Adipose tissue (tissue), 3 donors: ENCODE measurements around the gene CYP2A13. TPM values are rescaled to one million over a fixed set of nuclear protein-coding genes. Genes with fewer than 3 reads are reported as not detected.
"Not testable (repeated sequence)": the region's sequence is repeated elsewhere in the genome, so short reads cannot be mapped to it uniquely, and the experiment has no call there.

Experiments used
- H3K27ac ChIP-seq: one replicate; pipeline ENCODE4 v1.5.1; 2013; ENCODE audit warnings: low read depth, low read length
- WGBS, 3 donors: extraction: QIAGEN DNeasy Blood & Tissue Kit; methylation state at CpG; one replicate each; pipeline ENCODE4 v1.1.7; 2013; 5-methylcytosine and 5-hydroxymethylcytosine counted together
- polyA plus RNA-seq, 3 donors: library from polyadenylated mRNA; stranded (reverse); fragments of 200-250 nt; gene quantifications; one replicate each; pipeline ENCODE4 v1.2.3, GENCODE V29; 2013
- donor health status: healthy with polysubstance abuse.
- donor health status: Bipolar disorder and iron deficiency.
- donor health status: healthy.

Gene CYP2A13, protein sequence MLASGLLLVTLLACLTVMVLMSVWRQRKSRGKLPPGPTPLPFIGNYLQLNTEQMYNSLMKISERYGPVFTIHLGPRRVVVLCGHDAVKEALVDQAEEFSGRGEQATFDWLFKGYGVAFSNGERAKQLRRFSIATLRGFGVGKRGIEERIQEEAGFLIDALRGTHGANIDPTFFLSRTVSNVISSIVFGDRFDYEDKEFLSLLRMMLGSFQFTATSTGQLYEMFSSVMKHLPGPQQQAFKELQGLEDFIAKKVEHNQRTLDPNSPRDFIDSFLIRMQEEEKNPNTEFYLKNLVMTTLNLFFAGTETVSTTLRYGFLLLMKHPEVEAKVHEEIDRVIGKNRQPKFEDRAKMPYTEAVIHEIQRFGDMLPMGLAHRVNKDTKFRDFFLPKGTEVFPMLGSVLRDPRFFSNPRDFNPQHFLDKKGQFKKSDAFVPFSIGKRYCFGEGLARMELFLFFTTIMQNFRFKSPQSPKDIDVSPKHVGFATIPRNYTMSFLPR
- polyA plus RNA-seq = not detected

DNA sequence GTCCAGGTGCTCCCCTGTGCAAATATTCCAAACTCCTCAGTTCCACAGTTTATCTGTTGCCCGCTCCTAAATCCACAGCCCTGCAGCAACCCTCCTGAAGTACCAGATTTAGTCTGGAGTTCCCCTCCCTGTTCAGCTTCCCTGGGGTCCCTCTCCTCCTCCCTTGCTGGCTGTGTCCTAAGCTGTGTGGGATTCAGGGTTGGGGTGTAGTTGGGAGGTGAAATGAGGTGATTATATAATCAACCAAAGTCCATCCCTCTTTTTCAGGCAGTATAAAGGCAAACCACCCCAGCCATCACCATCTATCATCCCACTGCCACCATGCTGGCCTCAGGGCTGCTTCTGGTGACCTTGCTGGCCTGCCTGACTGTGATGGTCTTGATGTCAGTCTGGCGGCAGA, at the start of gene CYP2A13:
TSS of gene CYP2A13 (plus strand) at position 301 of the 400 bp plus-strand sequence. CDS start at position 322, 21 bp downstream.
- no peak within 1 kb of the TSS for H3K27ac ChIP-seq
- 62 to 73% (median 72%) methylated on average over 2 of the region's 2 CpGs for WGBS, 3 donors

DNA sequence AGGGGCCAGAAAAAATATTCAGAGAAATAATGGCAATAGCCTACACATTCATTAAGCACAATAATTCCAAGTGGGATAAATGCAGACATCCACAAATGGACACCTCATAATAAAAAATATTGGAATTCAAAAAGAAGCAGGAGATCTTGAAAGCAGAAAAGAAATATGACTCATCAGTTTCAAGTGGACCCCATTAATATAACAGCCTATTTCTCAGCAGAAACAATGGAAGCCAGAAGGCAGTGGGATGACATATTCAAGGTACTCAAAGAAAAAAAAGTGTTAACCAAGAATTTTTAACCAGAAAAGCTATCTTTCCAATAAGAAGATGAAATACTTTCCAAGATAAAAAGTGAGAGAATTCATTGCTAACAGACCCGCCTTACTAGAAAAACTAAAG, 48.4 kb upstream of the CYP2A13 start:
- WGBS, 3 donors = 86 to 92% (median 90%) methylated on average over 1 of the region's 1 CpG

DNA sequence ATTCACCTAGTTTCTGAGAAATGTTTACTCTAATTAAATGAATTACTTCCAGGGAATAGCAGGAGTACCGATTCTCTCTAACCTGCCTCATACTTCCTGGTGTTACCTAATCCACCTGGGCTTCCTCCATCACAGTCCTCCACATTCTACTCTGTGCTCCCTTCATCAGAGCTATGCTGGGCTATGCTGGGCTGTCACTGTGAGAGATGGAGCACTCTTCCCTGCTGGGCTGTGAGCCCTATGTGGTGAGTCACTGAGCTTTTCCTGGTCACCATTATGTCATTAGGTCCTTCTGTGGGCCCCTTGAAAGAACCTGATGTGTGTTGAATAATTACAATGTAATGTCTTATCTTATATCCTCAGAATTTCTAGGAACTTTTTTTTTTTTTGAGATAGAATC, 43.2 kb upstream of the CYP2A13 start:
- H3K27ac ChIP-seq = not testable (repeated sequence)
- WGBS, 3 donors = 31 to 71% (median 67%) methylated on average over 1 of the region's 1 CpG

More for the DNA sequence above, 48.4 kb upstream of the CYP2A13 start:
- H3K27ac ChIP-seq = no peak overlapping the region

DNA sequence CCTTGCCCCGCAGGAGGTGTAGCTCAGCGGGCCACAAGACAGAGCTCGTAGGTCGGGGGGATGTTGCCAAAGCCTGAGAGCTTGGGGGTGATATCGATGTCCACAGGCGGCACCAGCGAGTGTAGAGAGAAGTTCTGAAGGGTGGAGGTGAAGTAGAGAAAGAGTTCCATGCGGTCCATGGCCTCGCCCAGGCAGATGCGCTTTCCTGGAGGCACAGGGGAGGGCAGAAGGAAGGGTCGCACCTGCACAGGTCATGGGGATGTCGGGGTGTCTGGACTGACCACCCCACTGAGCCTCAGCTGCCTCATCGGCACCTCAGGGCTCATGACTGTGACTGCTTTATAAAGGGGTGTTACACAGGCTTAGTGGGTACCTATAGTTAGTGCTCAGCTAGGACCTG, 37.8 kb upstream of the CYP2A13 start:
- H3K27ac ChIP-seq = no peak overlapping the region
- 79 to 89% (median 81%) methylated on average over 13 of the region's 13 CpGs for WGBS, 3 donors

DNA sequence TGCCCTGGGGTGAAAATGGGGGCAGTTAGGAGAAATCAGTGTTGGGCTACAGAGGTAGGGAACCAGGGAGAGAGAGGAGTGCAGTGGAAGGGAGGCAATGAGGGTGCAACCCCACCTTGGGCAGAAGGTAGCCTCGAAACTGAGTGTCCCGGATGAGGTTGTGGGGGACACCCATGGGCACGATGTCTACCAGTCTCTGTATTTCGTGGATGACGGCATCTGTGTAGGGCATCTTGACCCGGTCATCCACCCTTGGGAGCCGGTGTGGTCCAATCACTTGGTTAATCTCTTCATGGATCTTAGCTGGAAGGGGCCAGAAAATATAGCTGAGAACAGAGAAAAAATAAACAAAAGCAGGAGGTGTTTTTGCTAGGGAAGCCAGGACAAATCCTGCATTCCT, 36.1 kb upstream of the CYP2A13 start:
- 81 to 84% (median 82%) methylated on average over 7 of the region's 7 CpGs for WGBS, 3 donors
- H3K27ac ChIP-seq = not testable (repeated sequence)

DNA sequence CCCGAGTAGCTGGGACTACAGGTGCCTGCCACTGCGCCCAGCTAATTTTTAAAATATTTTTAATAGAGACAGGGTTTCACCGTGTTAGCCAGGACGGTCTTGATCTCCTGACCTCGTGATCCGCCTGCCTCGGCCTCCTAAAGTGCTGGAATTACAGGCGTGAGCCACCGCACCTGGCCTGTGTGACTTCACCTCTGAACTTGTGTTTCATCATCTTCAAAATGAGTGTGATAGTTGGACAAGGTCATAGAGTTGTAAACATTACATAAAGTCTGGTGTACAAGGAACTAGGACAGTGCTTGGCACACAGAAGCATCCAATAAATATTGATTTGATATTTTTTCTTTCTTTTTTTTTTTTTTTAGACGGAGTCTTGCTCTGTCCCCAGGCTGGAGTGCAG, 34.9 kb upstream of the CYP2A13 start:
- WGBS, 3 donors = 59 to 78% (median 76%) methylated on average over 9 to 10 of the region's 10 CpGs
- H3K27ac ChIP-seq = not testable (repeated sequence)

DNA sequence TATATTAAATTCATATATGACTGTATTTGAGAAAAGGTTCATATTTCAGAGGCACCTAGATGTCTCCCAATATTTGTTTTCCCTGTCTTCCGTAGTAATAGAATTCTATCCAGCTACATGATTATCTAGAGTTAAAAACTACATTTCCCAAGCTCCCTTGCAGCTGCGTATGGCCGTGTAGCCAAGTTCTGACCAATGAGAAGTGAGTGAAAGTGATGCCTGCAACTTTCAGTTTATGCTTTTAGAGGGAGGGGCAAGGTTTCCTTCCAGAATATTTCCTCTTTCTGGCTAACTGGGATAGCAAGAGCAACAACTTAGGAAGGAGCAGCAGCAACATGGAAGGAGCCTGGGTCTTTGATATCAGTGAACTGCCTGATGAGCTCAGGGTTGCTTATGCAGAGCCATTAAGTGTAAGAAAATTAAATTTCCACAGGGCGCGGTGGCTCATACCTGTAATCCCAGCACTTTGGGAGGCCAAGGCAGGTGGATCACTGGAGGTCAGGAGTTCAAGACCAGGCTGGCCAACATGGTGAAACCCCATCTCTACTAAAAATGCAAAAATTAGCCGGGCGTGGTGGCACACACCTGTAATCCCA, 23.2 kb upstream of the CYP2A13 start:
- 57 to 63% (median 62%) methylated on average over 7 of the region's 7 CpGs for WGBS, 3 donors

DNA sequence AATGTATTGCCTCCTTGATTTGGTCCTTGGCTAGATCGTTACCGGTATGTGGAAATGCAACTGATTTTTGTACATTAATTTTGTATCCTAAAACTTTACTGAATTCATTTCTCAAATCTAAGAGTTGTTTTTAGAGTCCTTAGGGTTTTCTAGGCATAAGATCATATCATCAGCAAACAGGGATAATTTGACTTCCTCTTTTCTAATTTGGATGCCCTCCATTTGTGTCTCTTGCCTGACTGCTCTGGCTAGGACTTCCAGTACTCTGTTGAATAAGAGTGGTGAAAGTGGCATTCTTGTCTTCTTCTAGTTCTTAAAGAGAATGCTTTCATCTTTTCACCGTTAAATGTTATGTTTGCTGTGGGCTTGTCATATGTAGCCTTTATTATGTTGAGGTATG, 12.0 kb upstream of the CYP2A13 start:
- 85 to 89% (median 88%) methylated on average over 3 of the region's 3 CpGs for WGBS, 3 donors
- no peak overlapping the region for H3K27ac ChIP-seq

More for the DNA sequence above, 23.2 kb upstream of the CYP2A13 start:
- no peak overlapping the region for H3K27ac ChIP-seq

DNA sequence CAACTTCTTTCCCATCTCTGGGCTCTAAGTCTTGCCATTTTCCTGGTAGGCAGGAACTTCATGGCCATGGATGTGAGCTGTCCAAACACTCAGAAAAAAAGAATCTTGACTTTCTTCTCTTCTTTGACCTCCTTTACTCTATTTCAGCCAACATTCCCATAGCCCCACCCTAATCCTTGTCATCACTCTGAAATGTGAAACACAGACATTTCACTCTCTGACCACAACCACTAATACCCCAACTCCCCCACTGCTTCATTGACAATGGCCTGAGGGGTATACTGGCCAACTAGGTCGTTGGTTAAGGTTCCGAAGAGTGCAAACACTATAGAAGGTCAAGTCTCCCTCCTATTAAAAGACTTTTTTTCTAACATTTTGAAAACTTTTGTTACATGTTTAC, 4.7 kb upstream of the CYP2A13 start:
- 66 to 70% (median 67%) methylated on average over 2 of the region's 2 CpGs for WGBS, 3 donors
- H3K27ac ChIP-seq = no peak overlapping the region

DNA sequence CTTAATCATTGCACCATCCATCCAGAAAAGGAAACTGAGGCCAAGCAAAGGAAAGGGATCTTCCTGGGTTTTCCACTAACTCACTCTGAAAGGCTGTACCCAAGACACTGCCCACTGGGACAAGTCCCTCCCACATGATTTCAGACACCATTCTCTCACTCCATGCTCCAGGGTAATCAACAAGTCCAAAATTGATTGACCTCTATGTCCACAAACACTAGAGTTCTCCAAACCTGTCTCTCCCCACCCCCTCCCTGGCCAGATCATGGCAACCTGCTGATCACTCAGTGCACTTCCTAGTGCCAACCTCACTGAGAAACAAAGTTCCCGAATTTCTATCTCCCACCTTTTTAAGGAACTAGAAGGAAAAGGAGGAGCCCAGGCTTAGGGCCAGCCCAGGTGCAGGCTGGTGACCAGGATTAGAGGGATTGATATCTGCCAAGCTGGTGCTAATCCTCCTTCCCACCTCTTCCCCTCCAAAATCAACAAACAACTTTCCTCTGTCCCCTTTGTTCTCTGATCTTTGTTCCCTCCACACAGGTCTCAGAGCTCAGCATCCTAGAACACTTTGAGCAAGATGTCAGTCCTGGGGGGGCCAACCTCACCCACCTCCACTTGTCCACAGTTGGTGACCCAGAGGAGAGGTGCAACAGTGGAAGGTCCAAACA, 2.4 kb upstream of the CYP2A13 start:
- WGBS, 3 donors = 36 to 76% (median 38%) methylated on average over 1 of the region's 1 CpG
- H3K27ac ChIP-seq = no peak overlapping the region

DNA sequence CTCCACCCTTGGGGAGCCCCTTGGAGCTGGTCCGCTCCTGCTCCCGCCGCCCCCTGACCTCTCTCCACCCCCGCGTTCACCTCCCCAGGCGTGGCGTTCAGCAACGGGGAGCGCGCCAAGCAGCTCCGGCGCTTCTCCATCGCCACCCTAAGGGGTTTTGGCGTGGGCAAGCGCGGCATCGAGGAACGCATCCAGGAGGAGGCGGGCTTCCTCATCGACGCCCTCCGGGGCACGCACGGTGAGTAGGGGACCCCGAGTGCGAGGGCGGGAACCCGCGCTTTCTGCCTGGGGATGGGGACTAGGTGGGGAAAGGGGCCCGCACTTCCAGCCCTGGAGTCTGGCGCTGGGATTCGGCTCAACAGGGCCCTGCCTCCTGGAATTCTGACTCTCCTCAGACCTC, 1.7 kb downstream of the CYP2A13 start:
- WGBS, 3 donors = 2 to 3% (median 3%) methylated on average over 23 to 32 of the region's 32 CpGs
- no peak overlapping the region for H3K27ac ChIP-seq

DNA sequence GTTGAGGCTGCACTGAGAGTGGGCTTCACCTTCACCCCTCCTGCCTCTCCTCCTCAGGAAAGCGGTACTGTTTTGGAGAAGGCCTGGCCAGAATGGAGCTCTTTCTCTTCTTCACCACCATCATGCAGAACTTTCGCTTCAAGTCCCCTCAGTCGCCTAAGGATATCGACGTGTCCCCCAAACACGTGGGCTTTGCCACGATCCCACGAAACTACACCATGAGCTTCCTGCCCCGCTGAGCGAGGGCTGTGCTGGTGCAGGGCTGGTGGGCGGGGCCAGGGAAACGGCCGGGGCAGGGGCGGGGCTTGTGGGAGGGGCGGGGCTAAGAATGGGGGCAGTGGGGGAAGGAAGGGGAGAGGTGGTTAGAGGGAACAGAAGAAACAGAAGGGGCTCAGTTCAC, 7.5 kb downstream of the CYP2A13 start:
- no peak overlapping the region for H3K27ac ChIP-seq
- WGBS, 3 donors = 53 to 57% (median 56%) methylated on average over 15 of the region's 15 CpGs

DNA sequence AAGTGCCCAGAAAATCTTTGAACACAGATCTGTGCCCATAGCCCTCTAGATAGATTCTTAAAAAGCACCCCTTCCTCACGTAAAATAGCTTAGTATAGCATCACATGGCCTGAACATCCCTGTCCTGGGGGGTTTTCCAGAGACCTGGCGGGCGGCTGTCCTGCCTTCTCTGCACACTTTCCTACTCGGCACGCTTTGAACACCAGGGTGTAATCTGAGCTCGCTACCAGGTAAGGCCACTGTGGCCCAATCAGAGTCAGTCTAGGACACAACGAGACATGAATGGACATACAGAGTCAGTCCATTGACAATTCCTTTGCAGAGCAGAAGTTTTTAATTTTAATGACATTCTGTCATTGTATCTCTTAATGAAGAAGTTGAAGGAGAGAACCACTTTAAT, 8.1 kb downstream of the CYP2A13 start:
- 68 to 82% (median 75%) methylated on average over 7 of the region's 7 CpGs for WGBS, 3 donors
- H3K27ac ChIP-seq = no peak overlapping the region

DNA sequence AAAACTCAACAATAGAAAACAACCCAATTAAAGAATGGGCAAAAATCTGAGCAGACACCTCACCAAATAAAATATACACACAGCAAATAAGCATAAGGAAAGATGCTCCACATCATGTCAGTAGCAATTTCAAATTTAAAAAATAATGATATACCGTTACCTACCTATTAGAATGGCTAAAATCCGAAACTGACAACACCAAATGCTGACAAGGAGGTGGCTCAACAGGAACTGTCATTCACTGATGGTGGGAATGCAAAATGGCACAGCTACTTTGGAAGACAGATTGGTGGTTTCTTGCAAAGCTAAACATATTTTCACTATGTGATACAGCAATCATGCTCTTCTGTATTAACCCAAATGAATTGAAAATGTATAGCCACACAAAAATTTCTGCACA, 9.1 kb downstream of the CYP2A13 start:
- no peak overlapping the region for H3K27ac ChIP-seq
- WGBS, 3 donors = 65 to 78% (median 78%) methylated on average over 2 of the region's 2 CpGs

DNA sequence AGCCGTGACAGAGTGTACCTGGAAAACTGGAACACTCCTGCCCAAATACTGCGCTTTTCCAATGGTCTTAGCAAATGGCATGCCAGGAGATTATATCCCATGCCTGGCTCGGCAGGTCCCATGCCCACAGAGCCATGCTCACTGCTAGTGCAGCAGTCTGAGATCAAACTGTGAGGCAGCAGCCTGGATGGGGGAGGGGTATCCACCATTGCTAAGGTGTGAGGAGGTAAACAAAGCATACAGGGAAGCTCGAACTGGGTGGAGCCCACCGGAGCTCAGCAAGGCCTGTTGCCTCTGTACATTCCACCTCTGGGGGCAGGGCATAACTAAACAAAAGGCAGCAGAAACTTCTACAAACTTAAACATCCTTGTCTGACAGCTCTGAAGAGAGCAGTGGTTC, 10.5 kb downstream of the CYP2A13 start:
- WGBS, 3 donors = 44 to 69% (median 64%) methylated on average over 5 of the region's 5 CpGs

DNA sequence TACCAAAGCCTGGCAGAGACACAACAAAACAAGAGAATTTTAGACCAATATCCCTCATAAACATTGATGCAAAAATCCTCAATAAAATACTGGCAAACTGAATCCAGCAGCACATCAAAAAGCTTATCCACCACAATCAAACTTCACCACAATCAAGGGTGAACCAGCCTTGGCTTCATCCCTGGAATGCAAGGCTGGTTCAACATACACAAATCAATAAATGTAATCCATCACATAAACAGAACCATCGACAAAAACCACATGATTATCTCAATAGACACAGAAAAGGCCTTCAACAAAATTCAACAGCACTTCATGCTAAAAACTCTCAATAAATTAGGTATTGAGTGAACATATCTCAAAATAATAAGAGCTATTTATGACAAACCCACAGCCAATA, 14.0 kb downstream of the CYP2A13 start:
- WGBS, 3 donors = 70 to 93% (median 92%) methylated on average over 1 of the region's 1 CpG
- not testable (repeated sequence) for H3K27ac ChIP-seq

More for the DNA sequence above, 10.5 kb downstream of the CYP2A13 start:
- H3K27ac ChIP-seq = no peak overlapping the region

DNA sequence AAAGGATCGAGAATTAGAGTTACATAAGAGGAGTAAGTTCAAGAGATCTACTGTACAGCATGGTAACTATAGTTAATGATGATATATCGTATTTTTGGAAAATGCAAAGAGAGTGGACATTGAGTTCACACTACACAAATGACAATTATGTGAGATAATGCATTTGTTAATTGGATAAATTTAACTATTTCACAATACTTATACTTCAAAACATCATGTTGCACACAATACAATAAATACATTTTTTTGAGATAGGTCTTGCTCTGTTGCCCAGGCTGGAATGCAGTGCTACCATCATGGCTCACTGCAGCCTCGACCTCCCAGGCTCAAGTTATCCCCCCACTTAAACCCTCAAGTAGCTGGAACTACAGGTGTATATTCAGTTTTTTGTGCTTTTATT, 17.9 kb downstream of the CYP2A13 start:
- WGBS, 3 donors = 68 to 86% (median 85%) methylated on average over 3 of the region's 3 CpGs

DNA sequence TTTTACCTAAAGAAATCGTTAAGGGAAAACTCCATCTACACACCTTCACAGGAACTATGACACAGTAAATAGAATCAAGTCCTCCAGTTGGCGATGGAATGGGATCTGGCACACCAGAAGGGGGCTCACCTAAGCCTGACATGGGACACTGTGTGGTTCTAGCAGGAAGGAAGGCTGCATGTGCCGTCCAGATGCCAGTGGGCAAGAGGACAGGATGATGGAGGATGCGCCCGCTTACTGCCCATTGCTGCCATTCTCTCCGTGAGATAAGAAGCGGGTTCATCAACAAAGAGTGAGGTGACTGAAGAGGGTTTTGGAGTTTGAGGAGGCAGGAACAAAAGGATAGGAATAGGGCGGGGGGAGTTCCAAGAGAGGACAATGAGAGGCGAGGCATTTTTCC, 23.0 kb downstream of the CYP2A13 start:
- no peak overlapping the region for H3K27ac ChIP-seq
- WGBS, 3 donors = 75 to 85% (median 81%) methylated on average over 9 of the region's 9 CpGs

More for the DNA sequence above, 17.9 kb downstream of the CYP2A13 start:
- H3K27ac ChIP-seq = no peak overlapping the region

DNA sequence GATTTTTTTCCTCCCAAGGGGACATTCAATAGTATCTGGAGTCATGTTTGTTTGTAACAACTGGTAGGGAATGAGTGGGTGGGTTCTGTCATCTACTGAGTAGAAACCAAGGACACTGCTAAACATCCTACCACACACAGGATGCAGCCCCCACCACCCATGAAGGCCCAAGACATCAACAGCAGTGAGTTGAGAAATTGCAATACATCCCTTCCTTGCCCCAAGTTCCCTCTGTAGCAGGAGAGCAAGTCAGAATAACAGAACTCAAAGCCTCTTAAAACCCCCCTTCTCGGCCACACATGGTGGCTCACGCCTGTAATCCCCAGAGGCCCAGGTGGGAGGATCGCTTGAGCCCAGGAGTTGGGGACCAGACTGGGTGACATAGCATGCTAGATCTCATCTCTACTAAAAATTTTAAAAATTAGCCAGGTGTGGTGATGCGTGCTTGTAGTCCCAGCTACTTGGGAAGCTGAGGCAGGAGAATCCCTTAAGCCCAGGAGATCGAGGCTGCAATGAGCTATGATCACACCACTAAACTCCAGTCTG, 23.6 kb downstream of the CYP2A13 start:
- no peak overlapping the region for H3K27ac ChIP-seq
- 84 to 89% (median 87%) methylated on average over 5 of the region's 5 CpGs for WGBS, 3 donors
